Measurements from ENCODE around the gene PYGB.
"Not testable (repeated sequence)": the region's sequence is repeated elsewhere in the genome, so short reads cannot be mapped to it uniquely, and the experiment has no call there.

PYGB gene

DNA sequence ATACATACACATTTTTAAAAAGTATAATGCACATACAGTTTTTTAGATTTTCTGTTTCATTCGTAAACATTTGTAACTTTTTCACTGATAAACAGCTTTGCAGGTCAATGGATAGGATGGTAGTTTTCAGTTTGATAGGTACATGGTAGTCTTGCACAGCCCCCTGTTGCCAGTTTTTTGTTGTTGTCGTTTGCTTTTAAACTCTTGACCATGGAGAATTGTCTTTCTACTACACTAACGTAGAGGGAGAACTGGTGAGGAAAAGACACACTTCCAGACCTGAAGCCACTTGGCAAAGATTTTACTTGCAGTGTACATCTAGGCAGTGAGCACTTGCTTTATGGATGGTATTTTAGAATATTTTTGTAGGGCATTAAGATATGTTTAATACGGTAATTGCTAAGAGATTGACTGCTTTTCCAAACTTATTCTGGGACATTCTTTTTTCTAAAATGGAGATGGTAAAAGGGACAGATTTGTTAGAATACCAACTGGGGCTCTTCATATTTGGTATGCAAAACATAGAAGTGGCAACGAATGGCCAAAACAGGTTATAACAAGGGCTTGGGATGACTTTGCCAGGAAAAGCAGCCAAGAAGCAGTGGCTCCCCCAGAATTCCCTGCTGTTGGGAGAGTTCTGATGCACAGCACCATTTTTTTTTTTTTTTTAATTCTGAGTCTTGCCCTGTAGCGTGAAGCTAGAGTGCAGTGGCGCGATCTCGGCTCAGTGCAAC is 1.5 kb downstream of the PYGB start:
- DNase-seq, result peak; percentile 47 to 80

DNA sequence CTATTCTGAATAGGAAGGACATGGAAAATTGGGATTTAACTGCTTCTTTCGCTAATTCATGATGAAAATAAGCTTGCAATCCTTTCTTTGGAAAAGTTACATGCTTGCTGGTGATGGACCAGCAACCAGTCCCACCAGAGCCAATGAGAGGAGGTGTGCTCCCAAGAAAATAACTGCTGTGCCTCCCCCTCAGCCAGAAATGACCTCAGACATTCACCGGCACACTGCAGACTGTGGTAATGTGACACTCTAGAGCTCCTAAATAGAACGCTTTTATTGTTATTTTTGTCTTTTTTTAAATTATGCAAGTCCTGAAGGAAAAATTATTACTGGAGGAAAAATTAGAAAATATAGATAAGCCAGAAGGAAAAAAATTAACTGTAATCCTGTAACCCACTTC is 2.6 kb downstream of the PYGB start:
- DNase-seq, result no peak

DNA sequence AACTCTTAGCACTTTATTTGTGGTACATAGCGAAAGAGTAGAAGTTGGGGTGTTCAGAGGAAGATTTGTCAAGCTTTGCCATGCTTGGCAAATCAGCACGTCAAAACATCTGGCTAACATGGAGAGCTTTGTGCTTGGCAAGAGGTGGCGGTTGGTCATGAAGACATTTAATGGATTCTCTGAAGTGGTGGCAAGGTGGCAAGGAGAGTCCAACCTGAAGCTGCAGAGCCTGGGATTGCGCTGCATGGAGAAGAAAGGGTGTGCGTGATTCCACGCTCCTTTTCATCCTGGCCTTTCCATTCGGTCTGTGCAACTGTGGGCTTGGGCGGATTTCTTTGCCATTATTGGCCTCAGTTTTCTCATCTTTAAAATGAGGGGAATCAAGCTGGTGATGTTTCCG is 3.1 kb downstream of the PYGB start:
- DNase-seq, result no peak

GRCh38 chr20:25251558-25251957 is 3.7 kb downstream of the PYGB start:
- DNase-seq, result no peak

- DNase-seq, result no peak
Observed at GRCh38 chr20:25252230-25252651, 4.4 kb downstream of the PYGB start.

- no peak for DNase-seq
Observed at GRCh38 chr20:25252686-25253421, 5.0 kb downstream of the PYGB start.

GRCh38 chr20:25253606-25254275 is 5.9 kb downstream of the PYGB start:
- DNase-seq, result no peak

GRCh38 chr20:25254571-25254970 is 6.7 kb downstream of the PYGB start:
- no peak for DNase-seq

DNA sequence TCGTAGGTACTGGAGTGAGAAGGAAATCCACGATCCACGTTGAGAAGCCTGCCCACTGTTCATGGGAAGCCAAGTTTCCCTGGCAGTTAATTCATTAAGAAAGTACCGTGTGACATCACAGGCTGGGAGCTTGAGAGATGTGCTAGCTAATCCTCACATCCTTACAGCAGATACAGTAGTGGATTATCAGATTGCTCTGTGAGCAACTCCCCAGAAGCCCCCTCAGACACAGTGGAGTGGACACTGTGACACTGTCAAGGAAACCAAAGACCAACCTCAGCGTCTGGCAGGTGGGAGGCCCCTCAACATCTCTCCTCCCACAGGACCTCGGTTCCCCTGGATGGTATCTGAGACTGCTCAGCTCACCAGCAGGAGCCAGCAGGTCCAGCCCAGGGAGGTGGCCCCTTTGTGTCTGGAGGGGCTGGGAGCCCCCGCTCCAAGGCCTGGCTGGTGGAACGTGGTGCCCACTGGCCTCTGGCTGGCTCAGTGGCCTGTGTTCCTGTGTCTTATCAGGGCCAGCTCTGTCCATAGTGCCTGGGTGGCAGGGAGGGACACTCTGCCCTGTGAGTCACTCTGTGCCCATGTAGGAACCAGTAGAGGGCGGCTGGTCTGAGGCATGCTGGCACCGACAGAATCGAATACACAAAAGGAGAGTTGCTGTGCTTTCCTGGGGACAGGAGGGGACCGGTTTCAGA is 7.2 kb downstream of the PYGB start:
- DNase-seq, result no peak

DNA sequence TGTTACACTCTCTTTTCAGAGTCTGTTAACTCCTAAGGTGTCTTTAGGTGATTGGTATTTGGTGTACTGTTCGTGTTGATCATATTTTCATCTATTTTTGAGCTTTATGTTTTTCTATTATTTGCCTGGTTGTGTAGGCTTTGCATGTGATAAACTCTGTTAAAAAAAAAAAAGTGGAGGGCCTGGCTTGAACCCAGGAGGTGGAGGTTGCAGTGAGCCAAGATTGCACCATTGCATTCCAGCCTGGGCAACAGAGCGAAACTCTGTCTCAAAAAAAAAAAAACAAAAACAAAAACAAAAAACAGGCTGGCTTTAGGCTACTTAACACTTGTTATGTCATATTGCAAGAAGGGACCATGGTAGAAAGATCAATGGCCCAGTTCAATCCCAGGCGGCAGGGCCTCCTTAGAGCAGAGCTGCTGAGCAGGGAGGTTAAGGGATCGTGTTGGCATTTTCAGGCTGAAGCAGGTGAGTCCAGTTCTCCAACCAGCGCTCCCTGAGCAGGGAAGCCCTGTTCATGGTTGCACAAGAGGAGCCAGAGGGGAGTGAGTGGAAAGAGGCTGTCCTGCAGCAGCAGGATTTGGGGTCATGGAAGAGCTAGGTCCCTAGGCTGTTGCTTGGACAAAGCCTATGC is 8.5 kb downstream of the PYGB start:
- DNase-seq, result no peak

- DNase-seq, result no peak
Observed at GRCh38 chr20:25257130-25257529, 9.2 kb downstream of the PYGB start.

GRCh38 chr20:25257756-25258475 is 10.0 kb downstream of the PYGB start:
- no peak for DNase-seq

- no peak for DNase-seq
Observed at GRCh38 chr20:25258476-25258805, 10.6 kb downstream of the PYGB start.

DNA sequence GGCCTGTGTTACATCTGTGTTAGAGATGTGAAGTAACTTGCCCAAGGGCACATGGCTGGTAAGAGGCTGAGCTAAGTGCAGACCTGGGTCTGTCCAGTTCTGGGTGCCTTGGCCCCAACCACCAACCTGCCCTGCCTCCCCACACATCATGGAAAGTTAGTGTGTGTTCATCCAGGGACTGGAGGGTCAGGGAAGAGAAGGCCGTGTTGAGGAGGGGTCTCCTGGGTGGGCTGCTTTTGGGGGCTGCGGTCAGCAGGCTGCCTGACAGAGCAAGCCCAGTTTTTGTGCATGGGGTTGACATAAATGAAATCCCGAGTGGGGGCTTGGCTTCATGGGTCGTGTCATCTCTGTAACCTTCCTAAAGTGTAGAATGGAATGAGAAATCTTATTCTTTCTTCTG is 10.9 kb downstream of the PYGB start:
- no peak for DNase-seq

DNA sequence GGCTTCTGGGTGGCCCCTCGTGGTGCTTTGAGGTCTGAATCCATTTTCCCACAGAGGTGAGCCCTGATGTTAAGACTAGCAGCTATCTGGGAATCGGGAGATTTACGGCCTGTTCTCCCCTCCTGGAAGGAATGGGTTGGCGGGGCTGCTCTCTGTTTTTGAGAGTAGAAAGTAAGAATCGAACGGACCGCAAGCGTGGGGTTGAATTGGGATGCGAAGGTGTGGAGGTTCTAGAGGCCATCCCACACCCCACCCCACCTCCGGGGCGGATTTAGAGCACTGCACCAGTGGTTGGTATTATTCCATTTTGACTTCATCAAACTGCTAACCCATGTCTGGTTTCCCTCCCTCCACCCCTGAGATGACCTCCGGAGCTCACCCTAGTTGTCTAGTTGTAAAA is 11.5 kb downstream of the PYGB start:
- no peak for DNase-seq

DNA sequence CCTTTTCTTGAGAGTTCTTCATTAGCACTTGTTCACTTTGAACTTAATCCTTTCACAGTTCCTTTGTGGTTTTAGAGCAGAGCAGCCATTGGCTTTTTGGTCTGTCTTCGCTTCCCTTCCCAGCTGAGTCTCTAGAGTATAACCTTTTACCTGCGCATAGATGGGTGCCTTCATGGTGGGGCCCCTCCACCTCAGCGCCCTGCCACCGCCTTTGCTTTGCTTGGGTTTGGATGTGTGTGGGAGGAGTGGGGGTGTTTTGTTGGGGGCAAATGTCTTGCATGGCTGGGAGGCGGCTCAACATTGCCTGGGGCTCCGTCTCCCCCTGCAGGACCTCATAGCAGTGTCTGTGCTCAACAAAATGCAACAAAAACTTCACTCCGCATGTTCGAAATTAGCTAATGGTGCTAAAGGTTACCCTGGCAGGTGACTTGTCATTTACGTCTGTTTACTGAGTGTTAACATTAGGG is 11.9 kb downstream of the PYGB start:
- no peak for DNase-seq

GRCh38 chr20:25260770-25261437 is 13.0 kb downstream of the PYGB start:
- not testable (repeated sequence) for DNase-seq

DNA sequence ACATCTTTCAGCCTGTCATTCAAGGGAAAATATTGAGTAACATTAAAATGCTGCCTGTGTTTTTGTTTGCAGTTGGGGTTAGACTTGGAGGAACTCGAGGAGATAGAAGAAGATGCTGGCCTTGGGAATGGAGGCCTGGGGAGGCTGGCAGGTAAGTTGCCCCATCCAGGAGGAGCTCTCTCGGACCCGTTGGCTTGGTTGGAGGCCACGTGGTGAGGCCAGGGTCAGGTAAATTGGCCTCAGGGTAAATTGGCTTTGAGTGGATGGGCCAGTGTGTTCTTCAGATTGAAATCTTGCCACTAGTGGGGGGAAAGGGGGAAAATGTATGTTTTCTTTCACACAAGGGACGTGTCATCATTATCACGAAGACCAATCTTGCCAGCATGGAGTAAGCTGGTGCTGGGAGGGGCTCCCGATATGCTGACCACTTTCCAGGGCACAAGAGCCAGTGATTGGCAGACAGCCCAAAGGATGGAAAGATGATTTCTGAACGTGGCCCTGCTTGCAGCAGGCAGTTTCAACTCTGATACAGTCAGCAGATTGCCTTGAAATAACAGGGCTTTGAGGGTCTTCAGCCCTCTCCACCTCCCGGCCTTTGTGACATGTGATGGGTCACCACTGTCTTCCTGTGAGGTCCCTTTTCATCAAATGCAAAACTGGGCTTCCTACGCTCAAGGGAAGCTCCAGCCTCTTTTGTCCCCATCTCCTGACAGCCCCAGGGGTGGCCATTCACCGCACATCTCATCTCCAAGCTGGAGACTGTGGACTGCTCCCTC is 21.4 kb downstream of the PYGB start:
- no peak for DNase-seq

DNA sequence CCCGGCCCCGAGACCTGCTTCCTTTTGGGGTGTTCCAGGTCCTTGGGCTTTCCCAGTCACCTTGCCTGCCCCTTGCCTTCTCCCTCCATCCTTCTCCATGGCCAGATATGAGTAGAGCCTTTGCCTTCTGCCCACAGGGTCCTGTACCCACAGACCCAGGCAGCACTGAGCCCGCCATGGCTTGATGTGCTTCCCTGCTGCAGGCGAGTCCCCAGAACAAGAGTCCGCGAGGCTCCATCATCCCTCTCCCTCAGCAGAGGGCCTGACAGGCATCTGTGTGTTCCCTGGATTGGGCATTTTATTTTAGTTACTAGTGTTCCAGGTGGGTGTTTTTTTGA is 21.9 kb downstream of the PYGB start:
- DNase-seq, result no peak

DNA sequence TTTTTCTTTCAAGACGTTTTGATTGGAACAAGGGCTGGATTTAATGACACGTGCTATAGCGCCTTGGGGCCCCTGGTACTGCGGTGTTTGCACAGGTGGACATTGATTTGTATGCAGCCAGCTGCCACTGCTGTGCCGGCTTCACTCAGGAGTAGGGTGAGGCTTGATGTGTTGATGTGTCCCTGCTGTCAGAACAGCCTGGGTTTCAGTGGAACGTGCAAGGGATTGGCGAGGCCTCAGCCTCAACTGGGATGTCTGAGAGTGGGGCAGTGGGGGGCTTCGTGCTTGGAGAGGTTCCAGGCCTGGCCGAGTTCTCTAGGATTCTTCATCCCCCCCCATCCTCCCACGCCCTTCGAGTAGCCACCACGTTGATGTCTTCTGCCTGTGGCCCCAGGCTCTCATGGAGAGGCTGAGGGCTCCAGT is 23.0 kb downstream of the PYGB start:
- no peak for DNase-seq

Data from NCI-H446 (cell line).